T-helper 17 cell (primary cell): Measurements from ENCODE around the gene APBA1. TPM values are rescaled to one million over a fixed set of nuclear protein-coding genes. Genes with fewer than 3 reads are reported as not detected.

Source experiments
- ATAC-seq: fragments of 150-1000 bp; cut with Tn5 transposase; 2 replicates; pipeline ENCODE4 v1.10.0; 2021; ENCODE audit warnings: mild to moderate bottlenecking, moderate library complexity
- DNase-seq, 3 donors: peaks; one replicate each; pipeline versions ENCODE4 v3.0.0 to v3.0.0-alpha.2; 2020 to 2021
- H3K9me3 ChIP-seq: one replicate; pipeline ENCODE4 v1.7.0; 2013; ENCODE audit warnings: low read length, mild to moderate bottlenecking; ENCODE audit not compliant: control insufficient read depth, poor library complexity, severe bottlenecking
- H3K27ac Mint-ChIP-seq: one replicate; pipeline ENCODE4 v1.8.0; 2022; ENCODE audit warnings: mild to moderate bottlenecking, moderate library complexity, mixed read lengths
- H3K27me3 Mint-ChIP-seq: one replicate; pipeline ENCODE4 v1.8.0; 2022; ENCODE audit warnings: mixed read lengths
- H3K36me3 Mint-ChIP-seq: one replicate; pipeline ENCODE4 v1.8.0; 2022; ENCODE audit warnings: low read depth, mixed read lengths
- H3K4me1 Mint-ChIP-seq: one replicate; pipeline ENCODE4 v1.8.0; 2022; ENCODE audit warnings: mild to moderate bottlenecking, mixed read lengths
- H3K4me3 Mint-ChIP-seq: one replicate; pipeline ENCODE4 v1.8.0; 2022; ENCODE audit warnings: mild to moderate bottlenecking, moderate library complexity, mixed read lengths
- total RNA-seq, 4 donors: library from RNA in 2 of 4; stranded (reverse) in 2 of 4; gene quantifications; one replicate each; pipeline ENCODE4 v1.2.3 and lab custom pipeline; 2022 to 2026

The APBA1 gene
- total RNA-seq, 2 donors from 2014 or later: 0.31 to 2.3 TPM

DNA sequence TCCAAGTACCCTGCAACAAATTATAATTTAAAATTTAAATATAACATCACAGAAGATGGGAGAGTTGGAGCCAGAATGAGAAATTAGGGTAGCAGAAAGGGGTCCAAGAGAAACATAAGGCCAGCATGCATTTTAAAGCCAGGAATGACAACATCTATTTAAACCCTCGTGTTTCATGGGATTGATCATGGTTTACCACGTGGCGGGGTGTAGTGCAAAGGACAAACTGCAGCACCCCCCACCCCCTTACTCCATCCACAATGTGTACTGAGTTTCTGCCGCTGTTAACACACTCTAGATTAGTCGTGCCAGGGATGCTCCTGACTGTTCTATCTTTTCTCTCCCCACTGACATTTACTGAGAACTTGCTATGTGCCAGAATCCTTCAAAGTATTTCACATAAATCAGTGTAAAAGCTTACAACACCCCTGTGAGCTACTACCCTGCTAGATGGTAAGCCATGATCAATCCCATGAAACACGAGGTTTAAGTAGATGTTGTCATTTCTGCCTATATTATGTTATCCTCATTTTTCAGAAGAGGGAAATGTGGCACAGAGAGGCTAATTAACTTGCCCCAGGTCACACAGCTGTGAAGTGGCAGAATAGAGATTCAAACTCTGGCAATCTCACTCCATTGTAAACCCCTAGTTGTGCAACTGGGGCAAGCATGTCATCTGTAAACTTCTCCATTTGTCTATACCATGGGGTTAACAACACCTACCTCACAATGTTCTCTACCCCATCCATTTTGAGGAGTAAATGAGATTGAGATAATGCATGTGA, 210.9 kb downstream of the APBA1 start:
- no peaks in the 10 kb centered on the region for H3K4me1 Mint-ChIP-seq
- no peak overlapping the region for H3K27ac Mint-ChIP-seq
- ATAC-seq (no peak), DNase-seq (no peak)
- H3K27me3 Mint-ChIP-seq: no peaks in the 10 kb centered on the region
- no peaks in the 10 kb centered on the region for H3K36me3 Mint-ChIP-seq
- H3K9me3 ChIP-seq: no peaks in the 10 kb centered on the region
- H3K4me3 Mint-ChIP-seq: no peak overlapping the region

DNA sequence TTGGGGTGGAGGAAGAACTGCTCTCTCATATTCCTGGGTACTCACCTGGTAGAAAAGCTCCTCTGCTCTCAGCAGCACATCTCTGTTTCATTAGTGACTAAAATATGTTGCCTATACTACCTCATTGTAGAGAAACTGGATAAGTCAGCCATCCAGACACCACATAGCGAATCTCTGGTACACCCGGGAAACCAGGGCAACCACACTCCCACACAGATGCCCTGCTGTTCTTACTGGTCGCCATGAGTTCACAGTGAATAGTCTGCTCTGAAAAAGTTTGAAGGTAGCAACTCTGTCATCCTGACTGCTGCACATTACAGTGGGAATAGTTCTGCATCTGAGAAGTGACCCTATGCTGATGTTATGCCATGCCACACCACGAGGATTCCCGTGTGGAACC, 212.2 kb downstream of the APBA1 start:
- no peaks in the 10 kb centered on the region for H3K9me3 ChIP-seq
- no peak for ATAC-seq
- no peak overlapping the region for H3K4me3 Mint-ChIP-seq
- no peaks in the 10 kb centered on the region for H3K36me3 Mint-ChIP-seq
- H3K4me1 Mint-ChIP-seq: no peaks in the 10 kb centered on the region
- DNase-seq: no peak
- H3K27me3 Mint-ChIP-seq: no peaks in the 10 kb centered on the region
- no peak overlapping the region for H3K27ac Mint-ChIP-seq

- Mint-ChIP-seq H3K27me3 (no peaks in the 10 kb centered on the region), H3K27ac (no peak overlapping the region), H3K4me3 (no peak overlapping the region), H3K36me3 (no peaks in the 10 kb centered on the region), H3K4me1 (no peaks in the 10 kb centered on the region)
- H3K9me3 ChIP-seq: no peaks in the 10 kb centered on the region
- no peak for ATAC-seq
- DNase-seq: no peak
Observed at GRCh38 chr9:69458176-69458575, 214.0 kb downstream of the APBA1 start.

- ATAC-seq (no peak), DNase-seq (no peak)
- no peaks in the 10 kb centered on the region for H3K9me3 ChIP-seq
- Mint-ChIP-seq H3K27me3 (no peaks in the 10 kb centered on the region), H3K36me3 (no peaks in the 10 kb centered on the region), H3K4me3 (no peak overlapping the region), H3K27ac (no peak overlapping the region), H3K4me1 (no peaks in the 10 kb centered on the region)
Observed at GRCh38 chr9:69456201-69456600, 216.0 kb downstream of the APBA1 start.

DNA sequence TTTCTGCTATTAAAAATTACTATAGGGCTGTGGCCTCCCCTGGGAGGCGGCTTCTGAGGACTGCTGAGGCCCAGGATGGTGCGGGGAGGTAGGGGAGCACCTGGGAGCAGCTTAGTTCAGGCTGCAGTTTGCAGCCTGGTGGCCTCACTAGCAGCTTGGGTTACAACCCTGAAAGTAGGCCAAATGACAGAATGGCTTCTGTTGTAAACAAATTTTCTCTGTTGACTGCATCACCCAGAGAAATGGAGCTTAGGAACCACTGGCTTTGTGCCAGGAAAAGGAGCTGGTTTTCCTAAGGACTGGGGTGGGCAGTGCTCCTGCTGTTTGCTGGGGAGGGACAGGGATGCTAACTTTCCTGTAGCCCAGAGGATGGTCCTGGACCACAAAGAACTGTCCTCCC, 216.9 kb downstream of the APBA1 start:
- no peak overlapping the region for H3K4me3 Mint-ChIP-seq
- no peaks in the 10 kb centered on the region for H3K27me3 Mint-ChIP-seq
- peaks cover 2% of the 10 kb centered on the region for H3K4me1 Mint-ChIP-seq
- no peak for DNase-seq
- no peaks in the 10 kb centered on the region for H3K36me3 Mint-ChIP-seq
- no peak for ATAC-seq
- H3K27ac Mint-ChIP-seq: no peak overlapping the region
- no peaks in the 10 kb centered on the region for H3K9me3 ChIP-seq

- H3K27ac Mint-ChIP-seq: no peak overlapping the region
Observed at GRCh38 chr9:69454321-69454720, 217.8 kb downstream of the APBA1 start.

DNA sequence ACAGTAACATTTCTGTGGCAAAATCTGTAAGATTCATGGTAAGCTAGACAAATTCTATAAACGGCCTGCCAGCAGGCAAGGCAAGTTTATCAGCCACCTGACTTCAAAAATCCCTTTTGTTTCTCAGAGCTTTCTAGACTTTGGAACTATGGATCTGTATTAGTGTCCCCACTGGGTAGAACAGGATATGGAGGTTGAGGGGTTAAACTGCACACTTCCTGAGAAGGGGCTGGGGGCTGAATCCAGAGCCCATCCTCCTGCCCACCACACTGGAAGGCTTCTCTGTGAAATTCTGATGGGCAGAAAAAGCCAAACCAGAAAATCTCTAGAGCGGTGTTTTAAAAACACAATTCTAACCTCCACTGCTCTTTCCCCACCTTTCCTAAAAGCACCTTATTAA, 218.4 kb downstream of the APBA1 start:
- H3K36me3 Mint-ChIP-seq: no peaks in the 10 kb centered on the region
- no peak overlapping the region for H3K27ac Mint-ChIP-seq
- no peak for ATAC-seq
- H3K4me3 Mint-ChIP-seq: no peak overlapping the region
- H3K9me3 ChIP-seq: no peaks in the 10 kb centered on the region
- peaks cover 2% of the 10 kb centered on the region for H3K4me1 Mint-ChIP-seq
- H3K27me3 Mint-ChIP-seq: no peaks in the 10 kb centered on the region
- DNase-seq: no peak

More at GRCh38 chr9:69454321-69454720, 217.8 kb downstream of the APBA1 start:
- no peaks in the 10 kb centered on the region for H3K9me3 ChIP-seq
- Mint-ChIP-seq H3K27me3 (no peaks in the 10 kb centered on the region), H3K4me1 (peaks cover 2% of the 10 kb centered on the region), H3K36me3 (no peaks in the 10 kb centered on the region), H3K4me3 (no peak overlapping the region)
- ATAC-seq (no peak), DNase-seq (no peak)

GRCh38 chr9:69452110-69452782, 219.9 kb downstream of the APBA1 start:
- no peaks in the 10 kb centered on the region for H3K27me3 Mint-ChIP-seq
- peaks cover 5% of the 10 kb centered on the region for H3K4me1 Mint-ChIP-seq
- no peak overlapping the region for H3K4me3 Mint-ChIP-seq
- peaks cover under 1% of the 10 kb centered on the region for H3K36me3 Mint-ChIP-seq
- no peaks in the 10 kb centered on the region for H3K9me3 ChIP-seq
- no peak overlapping the region for H3K27ac Mint-ChIP-seq
- ATAC-seq (no peak), DNase-seq (no peak)

GRCh38 chr9:69446496-69446895, 225.7 kb downstream of the APBA1 start:
- ATAC-seq (no peak), DNase-seq (no peak)
- H3K9me3 ChIP-seq: no peaks in the 10 kb centered on the region
- H3K4me1 Mint-ChIP-seq: peaks cover 12% of the 10 kb centered on the region
- H3K27ac Mint-ChIP-seq: no peak overlapping the region
- no peak overlapping the region for H3K4me3 Mint-ChIP-seq
- no peaks in the 10 kb centered on the region for H3K27me3 Mint-ChIP-seq
- peaks cover 3% of the 10 kb centered on the region for H3K36me3 Mint-ChIP-seq

- Mint-ChIP-seq H3K27ac (no peak overlapping the region), H3K4me3 (no peak overlapping the region), H3K4me1 (peaks cover 17% of the 10 kb centered on the region)
Observed at GRCh38 chr9:69445251-69445650, 226.9 kb downstream of the APBA1 start.

GRCh38 chr9:69444791-69445190, 227.4 kb downstream of the APBA1 start:
- Mint-ChIP-seq H3K4me1 (peaks cover 17% of the 10 kb centered on the region), H3K4me3 (no peak overlapping the region), H3K27me3 (no peaks in the 10 kb centered on the region), H3K36me3 (peaks cover 3% of the 10 kb centered on the region), H3K27ac (no peak overlapping the region)
- DNase-seq (no peak), ATAC-seq (no peak)
- no peaks in the 10 kb centered on the region for H3K9me3 ChIP-seq

More at GRCh38 chr9:69445251-69445650, 226.9 kb downstream of the APBA1 start:
- no peaks in the 10 kb centered on the region for H3K9me3 ChIP-seq
- DNase-seq: no peak
- no peaks in the 10 kb centered on the region for H3K27me3 Mint-ChIP-seq
- H3K36me3 Mint-ChIP-seq: peaks cover 3% of the 10 kb centered on the region
- no peak for ATAC-seq

- Mint-ChIP-seq H3K4me3 (no peak overlapping the region), H3K4me1 (peaks cover 20% of the 10 kb centered on the region), H3K27ac (no peak overlapping the region), H3K36me3 (peaks cover 3% of the 10 kb centered on the region), H3K27me3 (no peaks in the 10 kb centered on the region)
- H3K9me3 ChIP-seq: no peaks in the 10 kb centered on the region
- DNase-seq (no peak), ATAC-seq (no peak)
Observed at GRCh38 chr9:69444021-69444420, 228.2 kb downstream of the APBA1 start.

- peak overlapping the region; percentile 19 for H3K27ac Mint-ChIP-seq
- H3K4me3 Mint-ChIP-seq: no peak overlapping the region
- ATAC-seq: no peak
- peaks cover 3% of the 10 kb centered on the region for H3K36me3 Mint-ChIP-seq
- peaks cover 20% of the 10 kb centered on the region for H3K4me1 Mint-ChIP-seq
- DNase-seq: no peak
- no peaks in the 10 kb centered on the region for H3K9me3 ChIP-seq
- no peaks in the 10 kb centered on the region for H3K27me3 Mint-ChIP-seq
Observed at GRCh38 chr9:69443178-69443577, 229.0 kb downstream of the APBA1 start.

GRCh38 chr9:69442486-69442885, 229.7 kb downstream of the APBA1 start:
- peaks cover 17% of the 10 kb centered on the region for H3K4me1 Mint-ChIP-seq
- peak overlapping the region; percentile 19 for H3K27ac Mint-ChIP-seq
- H3K27me3 Mint-ChIP-seq: no peaks in the 10 kb centered on the region
- ATAC-seq (no peak), DNase-seq (no peak)
- peaks cover 3% of the 10 kb centered on the region for H3K36me3 Mint-ChIP-seq
- no peak overlapping the region for H3K4me3 Mint-ChIP-seq
- H3K9me3 ChIP-seq: no peaks in the 10 kb centered on the region
